Motor neuron (in vitro differentiated cells): Measurements from ENCODE around the gene ZNF429. TPM values are rescaled to one million over a fixed set of nuclear protein-coding genes. Genes with fewer than 3 reads are reported as not detected.

ENCODE experiments used
- ATAC-seq, 8 experiments: fragments of 200-7000 bp; cut with Tn5 transposase; replicated peaks in 6 of 8; 2 replicates each; pipeline ENCODE4 v1.8.0; 2021; ENCODE audit warnings: mild to moderate bottlenecking in 8 of 8, moderate library complexity in 8 of 8
- H3K27ac ChIP-seq, 2 donors: fragments of 250-450 bp; sonication (Bioruptor Pico); 2 replicates each; pipeline ENCODE4 v1.9.0; 2021; ENCODE audit warnings: antibody characterized with exemption in 2 of 2, mild to moderate bottlenecking in 2 of 2, moderate library complexity in 1 of 2
- H3K4me1 ChIP-seq, 2 donors: fragments of 250-450 bp; sonication (Bioruptor Pico); replicated peaks in 1 of 2; 2 replicates each; pipeline ENCODE4 v1.6.1; 2021; ENCODE audit warnings: antibody characterized with exemption in 2 of 2, mild to moderate bottlenecking in 2 of 2, moderate library complexity in 1 of 2
- H3K4me3 ChIP-seq, 5 donors: fragments of 250-450 bp; sonication (Bioruptor Pico); 2 replicates each; pipeline ENCODE4 v1.9.0; 2021; ENCODE audit warnings: antibody characterized with exemption in 5 of 5, mild to moderate bottlenecking in 5 of 5, moderate library complexity in 4 of 5
- WGBS, 10 experiments: fragments of 450-650 bp; shearing (Covaris generic); methylation state at CpG; one replicate each; pipeline ENCODE4 v1.0.0; 2022; 5-methylcytosine and 5-hydroxymethylcytosine counted together
- in situ Hi-C, 9 experiments: fragments of 400-800 bp; cut with MboI; loops; one replicate each; pipeline ENCODE4 v1.15.0; 2021; ENCODE audit warnings: low sequenced_read_pairs in 9 of 9, low pct_unique_long_range_greater_than_20kb in 2 of 9; ENCODE audit not compliant: unreplicated experiment in 9 of 9
- total RNA-seq, 8 experiments: library from RNA; unstranded; fragments of 300-600 nt; gene quantifications; 2 replicates each; pipeline versions ENCODE4 v1.2.3 to v1.2.4, GENCODE V29; 2022

ZNF429 gene
- total RNA-seq, 8 experiments from 2014 or later, result 2.6 to 18.6 (median 10.4) TPM

DNA sequence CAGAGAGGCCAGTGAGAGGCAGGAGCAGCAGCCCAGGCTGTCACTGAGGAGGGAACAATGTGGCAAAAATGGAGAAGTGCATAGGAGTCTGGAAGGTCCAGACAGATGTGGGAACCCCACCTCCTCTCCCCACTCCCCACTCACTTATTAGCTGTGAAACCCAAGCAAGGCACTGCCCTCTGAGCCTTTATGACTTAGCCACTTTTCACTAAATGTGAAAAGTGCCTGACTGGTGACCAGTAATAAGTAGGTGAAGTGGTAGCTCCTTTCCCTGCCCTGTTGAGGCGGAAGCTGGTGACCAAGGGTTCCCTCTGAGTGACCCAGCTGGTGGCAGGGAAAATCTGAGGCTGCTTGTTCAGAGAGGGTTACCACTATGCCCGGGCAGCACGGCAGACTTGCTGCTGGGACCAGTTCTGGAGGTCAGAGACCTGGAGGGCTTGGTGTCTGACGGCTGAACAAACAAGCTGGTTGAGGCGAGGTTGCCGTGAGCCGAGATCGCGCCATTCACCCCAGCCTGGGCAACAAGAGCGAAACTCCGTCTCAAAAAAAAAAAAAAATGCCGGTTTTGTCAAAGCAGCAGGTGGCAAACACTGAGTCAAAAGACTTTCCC lies 80.0 kb downstream of the ZNF429 start:
- 17 to 100% (median 76%) methylated on average over 1 to 4 of the region's 12 CpGs; no CpG with 5 or more reads in 3 of the 10 experiments for WGBS, 10 experiments
- in situ Hi-C loops, result no loop called here
- Histone ChIP-seq H3K4me3 (no peak overlapping the region), H3K4me1 (no peaks in the 10 kb centered on the region), H3K27ac (no peak overlapping the region)
- no peak for ATAC-seq

GRCh38 chr19:21586311-21587116 lies 81.1 kb downstream of the ZNF429 start:
- 0 to 76% (median 20%) methylated on average over 1 to 12 of the region's 72 CpGs; no CpG with 5 or more reads in 7 of the 10 experiments for WGBS, 10 experiments
- no peaks in the 10 kb centered on the region for H3K4me1 ChIP-seq
- ATAC-seq, result peak in 4 of 8 experiments; percentile 42 to 67 (median 56)
- peak overlapping the region in 3 of 5 donors; percentile 18 to 30 (median 26) for H3K4me3 ChIP-seq
- H3K27ac ChIP-seq, result no peak overlapping the region
- in situ Hi-C loops, result no loop called here

- H3K27ac ChIP-seq, result no peak overlapping the region
- no peaks in the 10 kb centered on the region for H3K4me1 ChIP-seq
- in situ Hi-C loops, result no loop called here
- H3K4me3 ChIP-seq, result no peak overlapping the region
- no peak for ATAC-seq
- 0 to 83% (median 55%) methylated on average over 1 to 7 of the region's 12 CpGs; no CpG with 5 or more reads in 5 of the 10 experiments for WGBS, 10 experiments
These were observed 81.7 kb downstream of the ZNF429 start for GRCh38 chr19:21587117-21587461.

- Histone ChIP-seq H3K4me3 (no peak overlapping the region), H3K4me1 (no peaks in the 10 kb centered on the region), H3K27ac (no peak overlapping the region)
- in situ Hi-C loops, result no loop called here
- no peak for ATAC-seq
- 0 to 90% (median 79%) methylated on average over 1 to 2 of the region's 5 CpGs; no CpG with 5 or more reads in 6 of the 10 experiments for WGBS, 10 experiments
These were observed 82.1 kb downstream of the ZNF429 start for GRCh38 chr19:21587549-21587948.

GRCh38 chr19:21588065-21588601 lies 82.7 kb downstream of the ZNF429 start:
- Histone ChIP-seq H3K27ac (no peak overlapping the region), H3K4me3 (no peak overlapping the region), H3K4me1 (no peaks in the 10 kb centered on the region)
- in situ Hi-C loops, result no loop called here
- no peak for ATAC-seq
- WGBS, 10 experiments, result 42 to 76% (median 48%) methylated on average over 2 to 5 of the region's 7 CpGs; no CpG with 5 or more reads in 6 of the 10 experiments

DNA sequence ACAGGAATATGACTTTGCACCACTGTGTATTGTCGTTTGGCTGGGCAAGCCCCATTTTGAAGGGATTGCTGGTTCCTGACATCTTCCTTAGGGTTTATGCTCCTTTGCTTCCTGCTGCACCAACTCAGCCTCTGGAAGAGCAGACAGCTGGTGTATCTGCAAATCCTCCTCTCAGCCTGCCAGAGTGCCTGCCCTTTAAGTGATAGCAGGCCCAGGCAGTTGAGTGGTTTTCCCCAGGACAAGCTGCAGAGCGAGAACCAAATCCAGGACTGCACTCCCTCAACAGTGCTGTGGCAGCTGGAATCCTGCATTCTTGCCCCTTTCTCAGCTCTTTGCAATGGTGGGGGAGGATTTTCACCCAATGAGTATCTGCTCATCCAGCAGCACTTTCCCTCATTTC lies 85.5 kb downstream of the ZNF429 start:
- Histone ChIP-seq H3K4me3 (no peak overlapping the region), H3K4me1 (no peaks in the 10 kb centered on the region), H3K27ac (no peak overlapping the region)
- 28 to 100% (median 41%) methylated on average over 1 to 2 of the region's 2 CpGs; no CpG with 5 or more reads in 6 of the 10 experiments for WGBS, 10 experiments
- in situ Hi-C loops, result no loop called here
- no peak for ATAC-seq

GRCh38 chr19:21593008-21593481 lies 87.6 kb downstream of the ZNF429 start:
- in situ Hi-C loops, result no loop called here
- Histone ChIP-seq H3K4me3 (no peak overlapping the region), H3K27ac (no peak overlapping the region), H3K4me1 (no peaks in the 10 kb centered on the region)
- ATAC-seq, result no peak
- 38 to 100% (median 70%) methylated on average over 1 to 2 of the region's 2 CpGs; no CpG with 5 or more reads in 4 of the 10 experiments for WGBS, 10 experiments

DNA sequence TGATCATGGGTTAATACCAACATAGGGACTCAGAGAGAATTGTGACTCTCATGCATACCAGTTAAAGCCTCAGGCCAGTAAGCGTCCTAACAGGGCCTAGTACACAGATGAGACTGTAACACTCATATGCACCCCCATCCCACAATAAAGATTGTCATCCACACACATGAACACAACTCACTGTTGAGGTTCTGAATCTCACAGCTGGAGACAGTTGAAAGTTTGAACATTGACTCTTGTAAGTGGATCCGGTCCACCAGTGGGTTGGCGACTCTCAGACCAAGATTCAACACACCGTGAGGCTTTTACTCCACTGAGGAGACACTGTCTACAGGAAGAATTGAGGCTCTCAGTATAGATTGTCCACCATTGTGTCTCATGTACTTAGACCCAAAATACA lies 88.1 kb downstream of the ZNF429 start:
- in situ Hi-C loops, result no loop called here
- 17 to 60% (median 50%) methylated on average over 1 to 3 of the region's 4 CpGs; no CpG with 5 or more reads in 3 of the 10 experiments for WGBS, 10 experiments
- no peak overlapping the region for H3K4me3 ChIP-seq

GRCh38 chr19:21593934-21594820 lies 88.8 kb downstream of the ZNF429 start:
- in situ Hi-C loops, result no loop called here
- H3K4me3 ChIP-seq, result no peak overlapping the region
- 17 to 80% (median 38%) methylated on average over 1 to 3 of the region's 3 CpGs; no CpG with 5 or more reads in 3 of the 10 experiments for WGBS, 10 experiments
- no peaks in the 10 kb centered on the region for H3K4me1 ChIP-seq
- H3K27ac ChIP-seq, result no peak overlapping the region
- ATAC-seq, result no peak

More for the DNA sequence above, 88.1 kb downstream of the ZNF429 start:
- H3K4me1 ChIP-seq, result no peaks in the 10 kb centered on the region
- ATAC-seq, result no peak
- H3K27ac ChIP-seq, result no peak overlapping the region

DNA sequence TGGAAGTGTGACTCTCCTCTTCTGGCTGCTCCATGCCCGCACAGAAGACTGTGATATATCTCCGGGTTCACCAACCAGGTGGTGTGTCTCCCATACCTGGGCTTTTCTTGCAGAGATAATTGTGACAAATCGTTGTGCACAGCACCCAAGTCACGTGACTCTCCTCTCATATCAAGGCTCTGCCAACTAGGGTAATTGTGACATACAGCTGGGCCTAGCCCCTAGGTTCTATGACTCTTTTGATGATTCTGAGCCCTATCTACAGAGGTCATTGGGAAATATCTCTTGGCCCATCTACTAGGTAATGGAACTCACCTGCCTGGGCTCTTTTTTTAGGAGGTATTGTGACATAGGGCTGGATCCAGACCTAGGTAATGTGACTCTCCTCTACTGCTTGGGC lies 89.8 kb downstream of the ZNF429 start:
- in situ Hi-C loops, result no loop called here

GRCh38 chr19:21602082-21602658 lies 96.8 kb downstream of the ZNF429 start:
- 20 to 100% (median 67%) methylated on average over 1 of the region's 1 CpG; no CpG with 5 or more reads in 3 of the 10 experiments for WGBS, 10 experiments

More for the DNA sequence above, 89.8 kb downstream of the ZNF429 start:
- WGBS, 10 experiments, result 0 to 47% (median 18%) methylated on average over 2 to 4 of the region's 4 CpGs; no CpG with 5 or more reads in 2 of the 10 experiments
- Histone ChIP-seq H3K4me3 (no peak overlapping the region), H3K27ac (no peak overlapping the region), H3K4me1 (no peaks in the 10 kb centered on the region)
- no peak for ATAC-seq

More at GRCh38 chr19:21602082-21602658, 96.8 kb downstream of the ZNF429 start:
- in situ Hi-C loops, result no loop called here
- Histone ChIP-seq H3K4me1 (peaks cover 0 to 16% of the 10 kb centered on the region in 2 donors), H3K4me3 (no peak overlapping the region), H3K27ac (no peak overlapping the region)
- ATAC-seq, result no peak
